ENCODE measurements around the gene GPR89B. TPM values are rescaled to one million over a fixed set of nuclear protein-coding genes. Genes with fewer than 3 reads are reported as not detected.
"Not testable (repeated sequence)": the region's sequence is repeated elsewhere in the genome, so short reads cannot be mapped to it uniquely, and the experiment has no call there.

The GPR89B gene
- total RNA-seq, 4 donors from 2014 or later = 14.8 to 21.9 (median 16.0) TPM

- H3K4me1 ChIP-seq; H3K4me3 ChIP-seq (replicated peaks in 1 of 3); DNase-seq; H3K27me3 ChIP-seq; H3K27ac ChIP-seq; H3K9me3 ChIP-seq; H3K36me3 ChIP-seq; intact Hi-C loops (cut with DNase I): not testable (repeated sequence)
- WGBS, 2 donors = no CpG with 5 or more reads among the region's 1 CpG
Observed at GRCh38 chr1:147966657-147967056, 38.4 kb downstream of the GPR89B start.

GRCh38 chr1:147978896-147979651, 50.9 kb downstream of the GPR89B start:
- H3K27me3 ChIP-seq; DNase-seq; intact Hi-C loops (cut with DNase I); H3K36me3 ChIP-seq; H3K27ac ChIP-seq; H3K9me3 ChIP-seq; H3K4me3 ChIP-seq (replicated peaks in 1 of 3); H3K4me1 ChIP-seq: not testable (repeated sequence)
- whole genome bisulfite sequencing, 2 donors = 94 to 100% methylated on average over 2 of the region's 6 CpGs

GRCh38 chr1:147985374-147985773, 57.2 kb downstream of the GPR89B start:
- H3K9me3 ChIP-seq; H3K36me3 ChIP-seq; H3K27ac ChIP-seq; DNase-seq; intact Hi-C loops (cut with DNase I); H3K4me3 ChIP-seq (replicated peaks in 1 of 3); H3K27me3 ChIP-seq; H3K4me1 ChIP-seq: not testable (repeated sequence)
- WGBS, 2 donors = 56 to 58% methylated on average over 2 of the region's 2 CpGs

- not testable (repeated sequence) for H3K4me1 ChIP-seq, DNase-seq
- 87 to 94% methylated on average over 3 of the region's 3 CpGs for WGBS, 2 donors
Observed at GRCh38 chr1:147987893-147988292, 59.7 kb downstream of the GPR89B start.

GRCh38 chr1:147992916-147993315, 64.7 kb downstream of the GPR89B start:
- intact Hi-C loops (cut with DNase I); H3K4me3 ChIP-seq (replicated peaks in 1 of 3); DNase-seq; H3K27me3 ChIP-seq; H3K9me3 ChIP-seq; H3K4me1 ChIP-seq; H3K27ac ChIP-seq; H3K36me3 ChIP-seq: not testable (repeated sequence)
- WGBS, 2 donors = 95 to 98% methylated on average over 4 of the region's 4 CpGs

More at GRCh38 chr1:147987893-147988292, 59.7 kb downstream of the GPR89B start:
- H3K27ac ChIP-seq; H3K4me3 ChIP-seq (replicated peaks in 1 of 3); H3K36me3 ChIP-seq; intact Hi-C loops (cut with DNase I); H3K27me3 ChIP-seq; H3K9me3 ChIP-seq: not testable (repeated sequence)

GRCh38 chr1:147993400-147993799, 65.2 kb downstream of the GPR89B start:
- H3K4me1 ChIP-seq; H3K27ac ChIP-seq; H3K27me3 ChIP-seq; intact Hi-C loops (cut with DNase I); H3K36me3 ChIP-seq; DNase-seq; H3K9me3 ChIP-seq; H3K4me3 ChIP-seq (replicated peaks in 1 of 3): not testable (repeated sequence)
- 95% methylated on average over 4 of the region's 4 CpGs for WGBS, 2 donors

GRCh38 chr1:147993825-147994615, 65.8 kb downstream of the GPR89B start:
- intact Hi-C loops (cut with DNase I) = not testable (repeated sequence)
- 91 to 95% methylated on average over 3 of the region's 4 CpGs for WGBS, 2 donors

GRCh38 chr1:147996088-147996487, 67.9 kb downstream of the GPR89B start:
- intact Hi-C loops (cut with DNase I); DNase-seq; H3K4me1 ChIP-seq; H3K9me3 ChIP-seq; H3K4me3 ChIP-seq (replicated peaks in 1 of 3); H3K27ac ChIP-seq; H3K36me3 ChIP-seq; H3K27me3 ChIP-seq: not testable (repeated sequence)
- WGBS, 2 donors = 89 to 93% methylated on average over 1 of the region's 2 CpGs

More at GRCh38 chr1:147993825-147994615, 65.8 kb downstream of the GPR89B start:
- not testable (repeated sequence) for H3K4me1 ChIP-seq; H3K27ac ChIP-seq; H3K4me3 ChIP-seq (replicated peaks in 1 of 3); H3K36me3 ChIP-seq; H3K27me3 ChIP-seq; H3K9me3 ChIP-seq; DNase-seq

GRCh38 chr1:148007724-148008123, 79.5 kb downstream of the GPR89B start:
- 82% methylated on average over 3 of the region's 4 CpGs; no CpG with 5 or more reads in 1 of the 2 donors for WGBS, 2 donors
- not testable (repeated sequence) for H3K4me3 ChIP-seq (replicated peaks in 1 of 3)

More at GRCh38 chr1:148007724-148008123, 79.5 kb downstream of the GPR89B start:
- H3K27me3 ChIP-seq; H3K4me1 ChIP-seq; intact Hi-C loops (cut with DNase I); H3K36me3 ChIP-seq; H3K27ac ChIP-seq; H3K9me3 ChIP-seq; DNase-seq: not testable (repeated sequence)

Data from thyroid gland (tissue), 4 donors.